Neural cell (in vitro differentiated cells): Measurements from ENCODE around the gene TMIGD1. TPM values are rescaled to one million over a fixed set of nuclear protein-coding genes. Genes with fewer than 3 reads are reported as not detected.
A peak's percentile ranks its signal among the peaks of the same experiment; 100 is the strongest.

Experiments used
- H2AFZ ChIP-seq: fragments of 200-600, 300-800 bp; sonication (generic), shearing (Covaris generic); 2 replicates; pipeline ENCODE4 v1.6.0; 2014; ENCODE audit warnings: low read depth, mild to moderate bottlenecking, antibody characterized with exemption, low read length, moderate library complexity
- H3F3A ChIP-seq: fragments of 200-600 bp; shearing (Covaris generic); 2 replicates; pipeline ENCODE4 v1.6.1; 2016; ENCODE audit warnings: mild to moderate bottlenecking, moderate library complexity, mixed read lengths, antibody characterized with exemption, low read length; ENCODE audit not compliant: insufficient read depth, poor library complexity, severe bottlenecking
- H3K27ac ChIP-seq: fragments of 200-600, 300-800 bp; sonication (generic), shearing (Covaris generic); 2 replicates; pipeline ENCODE4 v1.5.1; 2014; ENCODE audit warnings: mild to moderate bottlenecking, low read length, moderate library complexity
- H3K27me3 ChIP-seq: fragments of 300-800, 200-600 bp; sonication (generic), shearing (Covaris generic); 2 replicates; pipeline ENCODE4 v1.6.0; 2014; ENCODE audit warnings: mild to moderate bottlenecking, low read depth, low read length, moderate library complexity; ENCODE audit not compliant: insufficient read depth
- H3K36me3 ChIP-seq: fragments of 300-800, 200-600 bp; sonication (generic), shearing (Covaris generic); 2 replicates; pipeline ENCODE4 v1.5.1; 2014; ENCODE audit warnings: mild to moderate bottlenecking, antibody characterized with exemption, low read length, moderate library complexity; ENCODE audit not compliant: insufficient read depth
- H3K4me2 ChIP-seq: fragments of 300-800, 200-600 bp; sonication (generic), shearing (Covaris generic); 2 replicates; pipeline ENCODE4 v1.6.0; 2014; ENCODE audit warnings: mild to moderate bottlenecking, low read length
- H3K4me3 ChIP-seq: fragments of 300-800, 200-600 bp; sonication (generic), shearing (Covaris generic); 2 replicates; pipeline ENCODE4 v1.5.1; 2014; ENCODE audit warnings: mild to moderate bottlenecking, low read length, moderate library complexity
- H3K79me2 ChIP-seq: fragments of 200-600 bp; shearing (Covaris generic); replicated peaks from 2 replicates; pipeline ENCODE4 v1.6.0; 2014; ENCODE audit warnings: mild to moderate bottlenecking, low read length, moderate library complexity; ENCODE audit not compliant: insufficient read depth
- H3K9ac ChIP-seq: fragments of 300-800, 200-600 bp; sonication (generic), shearing (Covaris generic); 2 replicates; pipeline ENCODE4 v1.6.1; 2016; ENCODE audit warnings: mild to moderate bottlenecking, low read length, mixed read lengths
- H3K9me2 ChIP-seq: fragments of 200-600 bp; shearing (Covaris generic); 2 replicates; pipeline ENCODE4 v1.6.1; 2016; ENCODE audit warnings: mild to moderate bottlenecking, low read length, mixed read lengths; ENCODE audit not compliant: insufficient read depth
- H3K9me3 ChIP-seq: fragments of 200-600, 300-800 bp; sonication (generic), shearing (Covaris generic); 2 replicates; pipeline ENCODE4 v1.6.1; 2016; ENCODE audit warnings: mild to moderate bottlenecking, mixed run types, low read length, moderate library complexity, mixed read lengths
- H4K20me1 ChIP-seq: fragments of 200-600 bp; shearing (Covaris generic); 2 replicates; pipeline ENCODE4 v1.6.1; 2016; ENCODE audit warnings: mild to moderate bottlenecking, mixed run types; ENCODE audit not compliant: insufficient read depth
- EP300 ChIP-seq: fragments of 450-650 bp; conservative IDR thresholded peaks from 2 replicates; pipeline ENCODE4 v1.6.1; 2014; ENCODE audit warnings: antibody characterized with exemption, mild to moderate bottlenecking, moderate library complexity; ENCODE audit not compliant: poor library complexity, severe bottlenecking
- EZH2 ChIP-seq: fragments of 200-600, 300-800 bp; shearing (Covaris generic), sonication (generic); IDR thresholded peaks from 2 replicates; pipeline ENCODE4 v1.6.1; 2014; ENCODE audit warnings: antibody characterized with exemption, low read length, borderline replicate concordance, mild to moderate bottlenecking; ENCODE audit not compliant: insufficient read depth, poor library complexity, severe bottlenecking
- MXI1 ChIP-seq: fragments of 450-650 bp; conservative IDR thresholded peaks from 2 replicates; pipeline ENCODE4 v1.6.1; 2014; ENCODE audit warnings: antibody characterized with exemption, mild to moderate bottlenecking; ENCODE audit not compliant: poor library complexity, severe bottlenecking
- POLR2AphosphoS5 ChIP-seq: IDR thresholded peaks from 2 replicates; pipeline ENCODE4 v1.6.1; 2012
- RAD21 ChIP-seq: fragments of 450-650 bp; conservative IDR thresholded peaks from 2 replicates; pipeline ENCODE4 v1.6.1; 2014; ENCODE audit warnings: antibody characterized with exemption, mild to moderate bottlenecking, moderate library complexity
- SMC3 ChIP-seq: fragments of 450-650 bp; conservative IDR thresholded peaks from 2 replicates; pipeline ENCODE4 v1.6.1; 2014; ENCODE audit warnings: antibody characterized with exemption, mild to moderate bottlenecking, moderate library complexity; ENCODE audit not compliant: poor library complexity
- TAF1 ChIP-seq: IDR thresholded peaks from 2 replicates; pipeline ENCODE4 v1.6.1; 2012; ENCODE audit warnings: low read depth
- polyA plus RNA-seq: library from polyadenylated mRNA; depleted of rRNA; stranded (reverse); fragments of >200 nt; gene quantifications from 2 replicates; pipeline ENCODE4 v1.2.3, GENCODE V29; 2014
- TF ChIP-seq, protein P1 (sequence below): fragments of 450-650 bp; IDR thresholded peaks from 2 replicates; pipeline ENCODE4 v1.5.1; 2014; ENCODE audit warnings: antibody characterized with exemption, mild to moderate bottlenecking, moderate library complexity; ENCODE audit not compliant: poor library complexity, severe bottlenecking
- TF ChIP-seq, protein P2 (sequence below): IDR thresholded peaks from 2 replicates; pipeline ENCODE4 v1.6.1; 2012; ENCODE audit warnings: borderline replicate concordance

TMIGD1 gene
- polyA plus RNA-seq, 1 donor from 2014 or later = not detected

DNA sequence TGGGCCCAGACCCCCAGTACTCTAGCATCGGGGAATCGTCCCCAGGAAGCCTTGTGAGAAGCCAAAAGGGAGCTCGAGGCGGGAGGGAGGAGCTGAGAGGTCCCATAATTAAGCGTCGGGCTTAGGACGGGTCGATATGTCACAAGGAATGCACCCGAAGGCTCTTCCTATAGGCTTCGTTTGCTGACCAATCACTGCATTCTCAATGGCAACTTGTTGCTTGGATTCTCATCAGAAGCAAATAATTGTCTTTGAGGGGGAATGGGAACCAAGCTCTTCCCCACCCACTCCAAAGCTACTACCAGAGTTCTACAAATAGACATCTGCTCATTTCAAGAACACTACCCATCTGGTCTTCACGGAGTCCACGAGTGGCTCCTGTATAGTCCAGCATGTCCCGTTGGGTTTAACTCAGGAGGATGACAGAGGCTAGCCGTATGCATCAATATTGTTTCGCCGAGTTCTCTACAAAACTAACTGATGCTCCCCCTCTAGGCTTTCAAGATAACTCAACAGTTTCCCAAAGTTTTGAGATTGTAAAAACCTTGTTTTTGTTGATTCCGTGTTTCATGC, 41.5 kb downstream of the TMIGD1 start:
- peak overlapping the region; percentile 71 for H3K9ac ChIP-seq
- no peaks in the 10 kb centered on the region for H3K9me2 ChIP-seq
- no peak overlapping the region for H3K27ac ChIP-seq
- no peaks in the 10 kb centered on the region for H4K20me1 ChIP-seq
- no peaks in the 10 kb centered on the region for H3K9me3 ChIP-seq
- peak overlapping the region; percentile 94 for H3K4me3 ChIP-seq
- H3K27me3 ChIP-seq = peaks cover 20% of the 10 kb centered on the region
- H2AFZ ChIP-seq = peak overlapping the region; percentile 36
- H3K79me2 ChIP-seq = no peaks in the 10 kb centered on the region
- no peak overlapping the region for H3K4me2 ChIP-seq
- H3F3A ChIP-seq = no peaks in the 10 kb centered on the region
- H3K36me3 ChIP-seq = no peaks in the 10 kb centered on the region
- no peak for TF ChIP-seq SMC3
- no peak for TF ChIP-seq EP300
- no peak for TF ChIP-seq POLR2AphosphoS5
- TF ChIP-seq, protein P1, sequence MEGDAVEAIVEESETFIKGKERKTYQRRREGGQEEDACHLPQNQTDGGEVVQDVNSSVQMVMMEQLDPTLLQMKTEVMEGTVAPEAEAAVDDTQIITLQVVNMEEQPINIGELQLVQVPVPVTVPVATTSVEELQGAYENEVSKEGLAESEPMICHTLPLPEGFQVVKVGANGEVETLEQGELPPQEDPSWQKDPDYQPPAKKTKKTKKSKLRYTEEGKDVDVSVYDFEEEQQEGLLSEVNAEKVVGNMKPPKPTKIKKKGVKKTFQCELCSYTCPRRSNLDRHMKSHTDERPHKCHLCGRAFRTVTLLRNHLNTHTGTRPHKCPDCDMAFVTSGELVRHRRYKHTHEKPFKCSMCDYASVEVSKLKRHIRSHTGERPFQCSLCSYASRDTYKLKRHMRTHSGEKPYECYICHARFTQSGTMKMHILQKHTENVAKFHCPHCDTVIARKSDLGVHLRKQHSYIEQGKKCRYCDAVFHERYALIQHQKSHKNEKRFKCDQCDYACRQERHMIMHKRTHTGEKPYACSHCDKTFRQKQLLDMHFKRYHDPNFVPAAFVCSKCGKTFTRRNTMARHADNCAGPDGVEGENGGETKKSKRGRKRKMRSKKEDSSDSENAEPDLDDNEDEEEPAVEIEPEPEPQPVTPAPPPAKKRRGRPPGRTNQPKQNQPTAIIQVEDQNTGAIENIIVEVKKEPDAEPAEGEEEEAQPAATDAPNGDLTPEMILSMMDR = no peak
- TF ChIP-seq, protein P2, sequence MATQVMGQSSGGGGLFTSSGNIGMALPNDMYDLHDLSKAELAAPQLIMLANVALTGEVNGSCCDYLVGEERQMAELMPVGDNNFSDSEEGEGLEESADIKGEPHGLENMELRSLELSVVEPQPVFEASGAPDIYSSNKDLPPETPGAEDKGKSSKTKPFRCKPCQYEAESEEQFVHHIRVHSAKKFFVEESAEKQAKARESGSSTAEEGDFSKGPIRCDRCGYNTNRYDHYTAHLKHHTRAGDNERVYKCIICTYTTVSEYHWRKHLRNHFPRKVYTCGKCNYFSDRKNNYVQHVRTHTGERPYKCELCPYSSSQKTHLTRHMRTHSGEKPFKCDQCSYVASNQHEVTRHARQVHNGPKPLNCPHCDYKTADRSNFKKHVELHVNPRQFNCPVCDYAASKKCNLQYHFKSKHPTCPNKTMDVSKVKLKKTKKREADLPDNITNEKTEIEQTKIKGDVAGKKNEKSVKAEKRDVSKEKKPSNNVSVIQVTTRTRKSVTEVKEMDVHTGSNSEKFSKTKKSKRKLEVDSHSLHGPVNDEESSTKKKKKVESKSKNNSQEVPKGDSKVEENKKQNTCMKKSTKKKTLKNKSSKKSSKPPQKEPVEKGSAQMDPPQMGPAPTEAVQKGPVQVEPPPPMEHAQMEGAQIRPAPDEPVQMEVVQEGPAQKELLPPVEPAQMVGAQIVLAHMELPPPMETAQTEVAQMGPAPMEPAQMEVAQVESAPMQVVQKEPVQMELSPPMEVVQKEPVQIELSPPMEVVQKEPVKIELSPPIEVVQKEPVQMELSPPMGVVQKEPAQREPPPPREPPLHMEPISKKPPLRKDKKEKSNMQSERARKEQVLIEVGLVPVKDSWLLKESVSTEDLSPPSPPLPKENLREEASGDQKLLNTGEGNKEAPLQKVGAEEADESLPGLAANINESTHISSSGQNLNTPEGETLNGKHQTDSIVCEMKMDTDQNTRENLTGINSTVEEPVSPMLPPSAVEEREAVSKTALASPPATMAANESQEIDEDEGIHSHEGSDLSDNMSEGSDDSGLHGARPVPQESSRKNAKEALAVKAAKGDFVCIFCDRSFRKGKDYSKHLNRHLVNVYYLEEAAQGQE = no peak
- no peak for TF ChIP-seq MXI1
- no peak for TF ChIP-seq TAF1
- no peak for TF ChIP-seq EZH2
- no peak for TF ChIP-seq RAD21

DNA sequence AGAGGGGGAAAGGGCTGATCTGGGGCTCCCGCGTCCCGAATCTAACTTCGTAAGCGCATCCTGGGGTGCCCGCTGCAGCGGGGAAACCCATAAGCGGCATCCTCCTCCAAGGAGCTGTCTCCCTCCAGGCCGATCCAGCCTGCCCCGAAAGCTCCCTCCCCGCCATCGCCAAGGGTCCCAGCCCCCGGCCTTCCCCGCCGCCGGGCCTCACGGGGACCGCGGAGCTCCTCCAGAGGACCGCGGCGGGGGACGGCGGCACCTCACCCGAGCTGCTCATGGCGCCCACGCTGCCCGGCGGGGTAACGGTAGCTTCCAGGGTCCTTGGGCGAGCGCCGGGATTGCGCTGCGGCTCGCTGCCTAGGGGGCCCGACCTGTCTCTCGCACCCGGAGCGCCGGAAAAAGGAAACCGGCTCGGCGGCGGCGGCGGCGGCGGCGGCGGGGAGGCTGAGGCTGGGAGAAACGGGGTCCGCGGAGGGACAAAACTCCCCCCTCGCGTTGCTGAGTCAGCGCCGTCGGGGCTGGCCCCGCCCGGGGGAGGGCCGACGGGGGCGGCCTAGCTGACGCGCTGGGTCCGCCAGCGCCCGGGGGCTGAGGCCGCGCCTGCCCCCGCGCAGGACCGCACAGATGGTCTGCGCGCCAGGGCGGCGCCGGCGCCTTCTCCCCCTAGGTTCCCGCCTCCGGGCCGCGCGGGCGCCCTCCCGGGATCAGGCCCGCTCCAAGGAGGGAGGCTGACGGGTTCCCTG, 42.1 kb downstream of the TMIGD1 start, which contains the start of gene BLMH:
BLMH (minus strand) TSS at position 402 of the 743 bp plus-strand sequence; CDS start at position 277, 125 bp downstream.
- no peak within 1 kb of the TSS for H3K27ac ChIP-seq

More for the DNA sequence above, 42.1 kb downstream of the TMIGD1 start, which contains the start of gene BLMH:
- no peaks in the 10 kb centered on the region for H3K9me3 ChIP-seq
- peak within 1 kb of the TSS; percentile 54 for H2AFZ ChIP-seq
- peak within 1 kb of the TSS; percentile 71 for H3K9ac ChIP-seq
- no peaks in the 10 kb centered on the region for H4K20me1 ChIP-seq
- peak within 1 kb of the TSS; percentile 81 for H3K4me2 ChIP-seq
- H3K79me2 ChIP-seq = no peaks in the 10 kb centered on the region
- H3K4me3 ChIP-seq = peak within 1 kb of the TSS; percentile 94
- no peaks in the 10 kb centered on the region for H3K36me3 ChIP-seq
- H3K9me2 ChIP-seq = no peaks in the 10 kb centered on the region
- no peaks in the 10 kb centered on the region for H3F3A ChIP-seq
- TF ChIP-seq RAD21 (peak; percentile 44), EP300 (peak; percentile 28), EZH2 (no peak), TAF1 (no peak), SMC3 (peak; percentile 32), MXI1 (peak; percentile 66), POLR2AphosphoS5 (no peak)
- TF ChIP-seq, protein P1 = no peak
- TF ChIP-seq, protein P2 = peak; percentile 36
- peaks cover 20% of the 10 kb centered on the region for H3K27me3 ChIP-seq
